Hepatocyte (in vitro differentiated cells): ENCODE measurements around the gene ARID2. TPM values are rescaled to one million over a fixed set of nuclear protein-coding genes. Genes with fewer than 3 reads are reported as not detected.

Experiments
- DNase-seq: peaks from one replicate; pipeline ENCODE4 v3.0.0-alpha.2; 2016; ENCODE audit warnings: low spot score
- H2AFZ ChIP-seq: fragments of 200-600 bp; sonication (generic); 2 replicates; pipeline ENCODE4 v1.6.0; 2016; ENCODE audit warnings: antibody characterized with exemption, mild to moderate bottlenecking
- H3K27ac ChIP-seq: fragments of 200-600 bp; sonication (generic); 2 replicates; pipeline ENCODE4 v1.5.1; 2016; ENCODE audit warnings: mild to moderate bottlenecking
- H3K27me3 ChIP-seq: fragments of 200-600 bp; sonication (generic); 2 replicates; pipeline ENCODE4 v1.6.1; 2016
- H3K36me3 ChIP-seq: fragments of 200-600 bp; sonication (generic); replicated peaks from 2 replicates; pipeline ENCODE4 v1.5.1; 2016; ENCODE audit warnings: low read depth; ENCODE audit not compliant: insufficient read depth
- H3K4me1 ChIP-seq: fragments of 200-600 bp; sonication (generic); 2 replicates; pipeline ENCODE4 v1.5.1; 2016; ENCODE audit warnings: mild to moderate bottlenecking, moderate library complexity; ENCODE audit not compliant: insufficient read depth
- H3K4me2 ChIP-seq: fragments of 200-600 bp; sonication (generic); 2 replicates; pipeline ENCODE4 v1.6.0; 2016
- H3K4me3 ChIP-seq: fragments of 200-600 bp; sonication (generic); 2 replicates; pipeline ENCODE4 v1.5.1; 2016; ENCODE audit warnings: mild to moderate bottlenecking
- H3K79me2 ChIP-seq: fragments of 200-600 bp; sonication (generic); 2 replicates; pipeline ENCODE4 v1.6.0; 2017; ENCODE audit warnings: mild to moderate bottlenecking
- H3K9me2 ChIP-seq: fragments of 200-600 bp; sonication (generic); replicated peaks from 2 replicates; pipeline ENCODE4 v1.6.0; 2017; ENCODE audit warnings: mild to moderate bottlenecking; ENCODE audit not compliant: insufficient read depth
- H3K9me3 ChIP-seq: fragments of 200-600 bp; sonication (generic); 2 replicates; pipeline ENCODE4 v1.5.1; 2016; ENCODE audit warnings: low read depth, mild to moderate bottlenecking
- H4K20me1 ChIP-seq: fragments of 200-600 bp; sonication (generic); 2 replicates; pipeline ENCODE4 v1.6.0; 2016; ENCODE audit warnings: mild to moderate bottlenecking; ENCODE audit not compliant: insufficient read depth, poor library complexity, severe bottlenecking
- CTCF ChIP-seq: fragments of 200-600 bp; sonication (generic); IDR thresholded peaks from 2 replicates; pipeline ENCODE4 v1.5.1; 2016; ENCODE audit warnings: antibody characterized with exemption, mild to moderate bottlenecking; ENCODE audit not compliant: poor library complexity
- EZH2 ChIP-seq: fragments of 200-600 bp; sonication (generic); IDR thresholded peaks from 2 replicates; pipeline ENCODE4 v1.6.1; 2016; ENCODE audit warnings: antibody characterized with exemption, mild to moderate bottlenecking, borderline replicate concordance
- EZH2phosphoT487 ChIP-seq: fragments of 200-600 bp; sonication (generic); IDR thresholded peaks from one replicate; pipeline ENCODE4 v1.6.1; 2018; ENCODE audit warnings: antibody characterized with exemption, mild to moderate bottlenecking, low read depth, moderate library complexity; ENCODE audit not compliant: unreplicated experiment, severe bottlenecking
- WGBS: methylation state at CpG from one replicate; pipeline ENCODE4 v1.1.6; 2016; ENCODE audit warnings: low lambda C conversion rate; ENCODE audit errors: missing lambda C conversion rate; 5-methylcytosine and 5-hydroxymethylcytosine counted together
- polyA plus RNA-seq: library from polyadenylated mRNA; unstranded; fragments of >200 nt; fragmentation: Nextera tagmentation; extraction: Ambion mirVana; gene quantifications from 2 replicates; pipeline ENCODE4 v1.2.1, GENCODE V29; 2016
- total RNA-seq: library from RNA; depleted of rRNA; stranded (reverse); fragments of >200 nt; gene quantifications from 2 replicates; pipeline ENCODE4 v1.2.3, GENCODE V29; 2014

ARID2 gene
- total and polyA plus RNA-seq, 2 experiments from 2014 or later, result 11.9 to 29.7 TPM

- Histone ChIP-seq H2AFZ (no peak overlapping the region), H3K4me3 (no peak overlapping the region), H3K9me3 (no peaks in the 10 kb centered on the region), H3K79me2 (no peaks in the 10 kb centered on the region), H3K27me3 (no peaks in the 10 kb centered on the region), H3K9me2 (no peaks in the 10 kb centered on the region), H3K4me2 (no peak overlapping the region), H3K27ac (no peak overlapping the region), H3K36me3 (no peaks in the 10 kb centered on the region), H4K20me1 (no peaks in the 10 kb centered on the region), H3K4me1 (no peaks in the 10 kb centered on the region)
- TF ChIP-seq EZH2 (no peak), EZH2phosphoT487 (no peak), CTCF (no peak)
- WGBS, result 86% methylated on average over 3 of the region's 3 CpGs
- DNase-seq, result no peak
Measured at GRCh38 chr12:45849289-45849688, 119.8 kb downstream of the ARID2 start.

- Histone ChIP-seq H3K79me2 (peaks cover 6% of the 10 kb centered on the region), H3K27me3 (no peaks in the 10 kb centered on the region), H3K4me1 (no peaks in the 10 kb centered on the region), H3K4me2 (no peak overlapping the region), H2AFZ (no peak overlapping the region), H3K9me2 (no peaks in the 10 kb centered on the region), H3K4me3 (no peak overlapping the region), H3K36me3 (no peaks in the 10 kb centered on the region), H3K9me3 (no peaks in the 10 kb centered on the region), H4K20me1 (no peaks in the 10 kb centered on the region), H3K27ac (no peak overlapping the region)
- TF ChIP-seq EZH2phosphoT487, result no peak
- no peak for TF ChIP-seq EZH2
- no peak for TF ChIP-seq CTCF
- DNase-seq, result no peak
Measured at GRCh38 chr12:45850302-45850701, 120.8 kb downstream of the ARID2 start.

- Histone ChIP-seq H3K27ac (no peak overlapping the region), H3K36me3 (no peaks in the 10 kb centered on the region), H3K4me2 (no peak overlapping the region), H3K9me3 (no peaks in the 10 kb centered on the region), H2AFZ (no peak overlapping the region), H3K79me2 (peaks cover 7% of the 10 kb centered on the region), H4K20me1 (no peaks in the 10 kb centered on the region), H3K27me3 (no peaks in the 10 kb centered on the region), H3K4me1 (no peaks in the 10 kb centered on the region), H3K9me2 (no peaks in the 10 kb centered on the region), H3K4me3 (no peak overlapping the region)
- DNase-seq, result no peak
- no peak for TF ChIP-seq CTCF
- no peak for TF ChIP-seq EZH2phosphoT487
- no peak for TF ChIP-seq EZH2
- WGBS, result 93% methylated on average over 7 of the region's 7 CpGs
Measured at GRCh38 chr12:45852508-45852907, 123.0 kb downstream of the ARID2 start.

GRCh38 chr12:45853550-45853949 lies 124.0 kb downstream of the ARID2 start:
- DNase-seq, result no peak
- WGBS, result 96% methylated on average over 3 of the region's 3 CpGs
- no peaks in the 10 kb centered on the region for H3K4me1 ChIP-seq
- no peaks in the 10 kb centered on the region for H4K20me1 ChIP-seq
- H3K4me2 ChIP-seq, result no peak overlapping the region
- H3K36me3 ChIP-seq, result no peaks in the 10 kb centered on the region
- H3K4me3 ChIP-seq, result no peak overlapping the region
- no peaks in the 10 kb centered on the region for H3K27me3 ChIP-seq
- no peaks in the 10 kb centered on the region for H3K9me2 ChIP-seq
- no peak for TF ChIP-seq EZH2phosphoT487
- no peak for TF ChIP-seq EZH2
- TF ChIP-seq CTCF, result no peak
- H3K27ac ChIP-seq, result no peak overlapping the region
- no peaks in the 10 kb centered on the region for H3K9me3 ChIP-seq
- peaks cover 7% of the 10 kb centered on the region for H3K79me2 ChIP-seq
- H2AFZ ChIP-seq, result no peak overlapping the region
